ENCODE data around the gene ACP7.
"Not testable (repeated sequence)": the region's sequence is repeated elsewhere in the genome, so short reads cannot be mapped to it uniquely, and the experiment has no call there.

ACP7 gene, protein sequence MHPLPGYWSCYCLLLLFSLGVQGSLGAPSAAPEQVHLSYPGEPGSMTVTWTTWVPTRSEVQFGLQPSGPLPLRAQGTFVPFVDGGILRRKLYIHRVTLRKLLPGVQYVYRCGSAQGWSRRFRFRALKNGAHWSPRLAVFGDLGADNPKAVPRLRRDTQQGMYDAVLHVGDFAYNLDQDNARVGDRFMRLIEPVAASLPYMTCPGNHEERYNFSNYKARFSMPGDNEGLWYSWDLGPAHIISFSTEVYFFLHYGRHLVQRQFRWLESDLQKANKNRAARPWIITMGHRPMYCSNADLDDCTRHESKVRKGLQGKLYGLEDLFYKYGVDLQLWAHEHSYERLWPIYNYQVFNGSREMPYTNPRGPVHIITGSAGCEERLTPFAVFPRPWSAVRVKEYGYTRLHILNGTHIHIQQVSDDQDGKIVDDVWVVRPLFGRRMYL
- total RNA-seq = 0 to 0.07 (median 0) reads per million in 18 experiments

GRCh38 chr19:39083983-39084731 is at the start of gene ACP7:
TSS of gene ACP7 (plus strand) at chr19:39084368. CDS start at chr19:39085270, 902 bp downstream.
- DNase-seq = no peak

DNA sequence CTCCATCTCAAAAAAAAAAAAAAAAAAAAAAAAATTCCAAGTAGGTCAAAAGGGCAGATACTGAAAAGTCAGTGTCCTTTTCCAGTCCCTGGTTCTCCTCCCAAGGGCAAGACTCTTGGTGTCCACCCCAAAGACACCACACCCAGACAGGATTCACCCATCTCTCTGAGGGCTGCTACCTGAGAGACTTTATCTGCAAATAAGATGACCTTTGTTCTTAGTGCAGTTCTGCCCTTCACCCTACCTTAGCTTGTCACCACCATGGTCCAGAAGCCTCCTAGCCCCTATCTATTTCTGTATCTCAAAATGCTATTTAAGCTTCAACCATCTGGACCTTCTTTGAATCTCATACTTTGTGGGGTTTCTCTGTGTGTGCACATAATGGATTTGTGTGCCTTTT is 47.6 kb upstream of the ACP7 start:
- DNase-seq = no peak

GRCh38 chr19:39037194-39037593 is 47.0 kb upstream of the ACP7 start:
- DNase-seq = no peak

- peak; percentile 40 to 78 for DNase-seq
Observed at GRCh38 chr19:39038098-39038497, 46.1 kb upstream of the ACP7 start.

DNA sequence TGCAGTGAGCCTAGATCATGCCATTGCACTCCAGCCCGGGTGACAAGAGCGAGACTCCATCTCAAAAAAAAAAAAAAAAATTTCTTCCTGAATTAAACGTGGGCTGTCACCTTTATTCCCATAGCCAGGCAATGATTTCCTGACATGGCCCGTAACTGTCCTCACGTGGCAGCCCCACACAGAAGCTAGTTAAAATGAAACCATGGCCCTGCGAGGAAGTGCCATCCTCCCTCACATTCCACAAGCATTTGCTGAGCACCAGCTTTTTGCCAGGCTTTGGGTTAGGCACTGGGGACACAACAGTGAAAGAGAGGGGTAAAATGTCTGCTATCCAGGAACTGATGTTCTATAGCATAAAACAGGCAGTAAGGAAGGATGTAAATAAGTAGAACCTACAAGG is 38.7 kb upstream of the ACP7 start:
- no peak for DNase-seq

DNA sequence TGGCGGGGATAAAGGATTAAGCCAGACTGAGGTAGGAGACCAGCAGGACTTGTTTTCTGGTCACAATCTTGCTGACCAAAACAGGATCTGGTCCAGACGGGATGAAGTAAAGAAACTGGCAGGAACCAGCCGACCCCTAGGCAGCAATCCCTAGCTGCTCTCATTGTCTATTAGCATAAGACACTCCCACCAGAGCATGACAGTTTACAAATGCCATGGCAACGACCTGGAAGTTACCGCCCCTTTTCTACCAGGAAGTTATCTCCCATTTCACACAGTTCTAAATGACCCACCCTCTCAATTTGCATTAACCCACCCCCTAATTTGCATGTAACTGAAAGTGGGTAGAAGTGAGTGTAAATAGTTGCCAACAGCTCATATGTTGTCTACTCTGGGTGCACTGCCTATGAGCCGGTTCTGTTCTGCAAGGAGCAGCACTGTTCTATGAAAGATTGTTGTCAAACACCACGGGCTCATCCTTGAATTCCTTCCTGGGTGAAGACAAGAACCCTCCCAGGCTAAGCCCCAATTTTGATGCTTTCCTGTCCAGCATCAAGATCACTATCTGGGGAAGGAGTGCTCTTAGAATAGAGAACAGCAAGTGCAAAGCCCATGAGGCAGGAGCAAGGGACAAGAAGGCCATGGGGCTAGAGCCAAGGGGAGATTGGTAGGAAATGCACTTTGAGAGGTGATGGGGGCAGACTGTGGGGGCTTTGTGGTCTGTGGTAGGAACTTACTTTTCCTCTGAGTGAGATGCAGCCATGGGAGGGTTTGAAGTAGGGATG is 37.9 kb upstream of the ACP7 start:
- DNase-seq = peak in 1 of 2 donors; percentile 2

- DNase-seq = no peak
Observed at GRCh38 chr19:39047073-39047472, 37.1 kb upstream of the ACP7 start.

- DNase-seq = peak; percentile 15 to 59
Observed at GRCh38 chr19:39052243-39052746, 31.9 kb upstream of the ACP7 start.

DNA sequence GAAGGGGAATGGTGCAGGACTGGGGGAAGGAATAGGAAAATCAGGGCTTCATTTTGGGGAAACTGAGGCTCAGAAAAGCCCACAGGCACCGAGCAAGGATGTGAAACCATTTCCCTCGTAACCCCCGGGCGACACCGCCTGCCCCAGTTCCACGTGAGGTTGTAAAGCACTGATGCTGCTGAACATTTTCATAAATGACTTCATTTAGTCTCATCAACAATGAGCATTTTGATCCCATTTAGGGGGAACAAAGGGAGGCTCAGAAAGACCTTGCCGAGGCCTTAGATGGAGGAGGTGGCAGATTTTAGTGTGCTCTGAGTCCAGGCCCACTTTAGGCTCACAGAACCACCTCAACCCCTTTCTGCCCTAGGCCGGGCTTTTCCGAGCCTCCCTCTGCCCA is 31.3 kb upstream of the ACP7 start:
- DNase-seq = no peak

DNA sequence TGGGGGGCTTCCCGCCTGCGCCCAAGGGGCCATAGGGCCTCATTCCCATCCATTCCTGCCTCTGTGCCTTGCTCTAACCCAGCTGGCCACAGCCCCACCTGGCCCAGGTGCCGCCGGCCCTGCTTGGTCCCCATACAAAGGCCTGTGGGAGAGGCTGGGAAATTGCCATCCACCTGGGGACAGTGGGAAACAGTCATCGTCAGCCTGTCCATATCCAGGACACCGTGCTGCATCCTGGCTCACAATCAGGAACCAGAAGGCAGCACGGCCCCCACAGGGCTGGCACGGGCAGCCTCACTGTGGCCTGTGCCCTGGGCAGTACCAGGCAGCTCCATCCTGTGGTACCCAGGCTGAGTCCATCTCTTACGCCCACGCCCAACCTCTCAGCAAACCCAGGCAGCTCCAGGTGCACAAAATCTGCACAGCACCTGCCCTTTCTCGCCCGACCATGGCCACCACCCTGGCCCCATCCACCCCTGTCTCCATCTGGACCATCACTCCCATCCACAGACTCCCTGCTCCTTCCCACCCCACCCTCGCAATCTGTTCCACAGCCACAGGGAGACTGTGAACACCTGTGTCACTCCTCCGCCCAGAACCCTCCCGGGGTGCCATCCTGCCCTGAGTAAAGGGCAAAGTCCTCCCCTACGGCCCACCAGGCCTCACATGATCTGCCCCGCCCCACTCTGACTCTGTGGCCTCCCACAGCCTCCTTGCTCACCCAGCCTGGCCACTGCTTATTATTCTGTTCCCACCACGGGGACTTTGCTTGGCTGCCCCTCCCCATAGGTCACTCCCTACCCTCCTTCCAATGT is 30.7 kb upstream of the ACP7 start:
- DNase-seq = no peak

DNA sequence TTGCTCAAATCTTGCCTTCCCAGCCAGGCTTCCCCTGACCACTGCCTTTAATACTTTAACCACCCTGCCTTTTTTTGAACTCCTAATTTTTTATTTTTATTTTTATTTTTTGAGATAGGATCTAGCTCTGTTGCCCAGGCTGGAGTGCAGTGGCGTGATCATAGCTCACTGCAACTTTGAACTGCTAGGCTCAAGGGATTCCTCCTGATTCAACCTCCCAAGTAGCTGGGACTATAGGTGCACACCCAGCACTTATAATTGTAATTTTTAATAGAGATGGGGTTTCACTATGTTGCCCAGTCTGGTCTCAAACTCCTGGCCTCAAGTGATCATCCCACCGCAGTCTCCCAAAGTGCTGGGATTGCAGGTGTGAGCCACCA is 30.1 kb upstream of the ACP7 start:
- DNase-seq = no peak

- DNase-seq = no peak
Observed at GRCh38 chr19:39057615-39058014, 26.6 kb upstream of the ACP7 start.

DNA sequence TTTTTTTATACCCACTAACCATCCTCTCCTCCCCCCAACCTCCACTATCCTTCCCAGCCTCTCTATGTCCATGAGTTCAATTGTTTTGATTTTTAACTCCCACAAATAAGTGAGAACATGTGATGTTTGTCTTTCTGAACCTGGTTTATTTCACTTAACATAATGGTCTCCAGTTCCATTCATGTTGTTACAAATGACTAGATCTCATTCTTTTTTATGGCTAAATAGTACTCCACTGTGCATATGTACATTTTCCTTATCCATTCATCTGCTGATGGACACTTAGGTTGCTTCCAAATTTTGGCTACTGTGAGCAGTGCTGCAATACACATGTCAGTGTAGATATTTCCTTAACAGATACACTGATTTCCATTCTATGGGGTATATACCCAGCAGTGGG is 24.9 kb upstream of the ACP7 start:
- DNase-seq = no peak

- DNase-seq = no peak
Observed at GRCh38 chr19:39060171-39060570, 24.0 kb upstream of the ACP7 start.

GRCh38 chr19:39064405-39064804 is 19.8 kb upstream of the ACP7 start:
- no peak for DNase-seq

GRCh38 chr19:39065928-39066327 is 18.2 kb upstream of the ACP7 start:
- no peak for DNase-seq

DNA sequence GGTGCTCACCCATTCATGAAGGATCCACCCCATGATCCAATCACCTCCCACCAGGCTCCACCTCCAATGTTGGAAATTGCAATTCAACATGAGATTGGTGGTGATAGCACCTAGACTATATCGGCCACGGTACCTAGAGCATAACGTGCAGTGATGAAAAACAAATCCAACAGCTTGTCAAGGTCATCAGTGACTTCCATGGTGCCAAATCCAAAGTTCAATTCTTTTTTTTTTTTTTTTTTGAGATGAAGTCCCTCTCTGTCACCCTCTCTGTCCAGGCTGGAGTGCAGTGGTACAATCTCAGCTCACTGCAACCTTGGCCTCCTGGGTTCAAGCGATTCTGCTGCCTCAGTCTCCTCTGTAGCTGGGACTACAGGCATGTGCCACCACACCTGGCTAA is 17.1 kb upstream of the ACP7 start:
- DNase-seq = no peak

DNA sequence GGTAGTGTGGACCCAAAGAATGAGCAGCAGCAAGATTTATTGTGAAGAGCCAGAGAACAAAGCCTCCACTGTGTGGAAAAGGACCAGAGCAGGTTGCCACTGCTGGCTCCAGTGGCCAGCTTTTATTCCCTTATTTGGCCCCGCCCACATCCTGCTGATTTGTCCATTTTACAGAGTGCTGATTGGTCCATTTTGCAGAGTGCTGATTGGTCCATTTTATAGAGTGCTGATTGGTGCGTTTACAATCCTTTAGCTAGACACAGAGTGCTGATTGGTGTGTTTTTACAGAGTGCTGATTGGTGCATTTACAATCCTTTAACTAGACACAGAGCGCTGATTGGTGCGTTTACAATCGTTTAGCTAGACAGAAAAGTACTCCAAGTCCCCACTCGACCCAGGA is 15.9 kb upstream of the ACP7 start:
- not testable (repeated sequence) for DNase-seq

GRCh38 chr19:39070888-39071287 is 13.3 kb upstream of the ACP7 start:
- no peak for DNase-seq

DNA sequence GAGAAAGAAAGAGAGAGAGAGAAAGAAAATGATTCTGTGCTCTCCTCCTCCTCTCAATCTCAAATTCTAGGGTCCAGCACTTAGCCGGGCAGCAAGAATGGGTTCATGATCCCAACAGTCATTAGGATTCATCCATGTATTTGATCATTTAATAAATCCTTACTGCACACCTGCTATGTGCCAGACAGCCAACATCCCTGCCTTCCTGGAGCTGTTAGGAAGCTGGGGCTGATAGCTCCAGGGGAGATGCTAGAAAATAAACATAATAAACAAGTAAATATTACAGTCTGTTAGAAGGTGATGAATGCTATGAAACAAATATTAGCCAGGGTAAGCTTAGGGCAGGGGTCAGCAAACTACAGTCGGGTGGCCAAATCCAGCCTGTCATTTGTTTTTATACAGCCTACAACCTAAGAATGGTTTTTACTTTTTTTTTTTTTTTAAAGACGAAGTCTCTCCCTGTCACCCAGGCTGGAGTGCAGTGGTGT is 9.9 kb upstream of the ACP7 start:
- DNase-seq = no peak

GRCh38 chr19:39074942-39075341 is 9.2 kb upstream of the ACP7 start:
- DNase-seq = no peak

DNA sequence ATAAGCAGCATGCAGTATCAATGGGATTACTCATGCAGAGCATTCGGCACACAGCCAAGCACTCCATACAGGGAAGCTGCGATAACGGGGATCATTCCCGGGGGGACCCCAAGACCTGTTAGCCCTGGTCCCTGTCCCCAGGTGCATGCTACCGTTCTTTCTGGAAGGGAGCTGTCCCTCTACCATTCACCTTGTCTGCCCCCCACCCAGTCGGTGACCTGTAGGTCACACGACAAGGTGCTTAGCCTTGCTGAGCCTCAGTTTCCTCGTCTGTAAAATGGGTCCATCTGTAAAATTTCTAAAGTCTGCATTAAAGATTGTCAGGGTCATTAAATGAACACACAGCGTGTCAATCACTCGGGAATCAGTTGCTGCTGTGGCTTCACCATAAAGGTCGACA is 6.8 kb upstream of the ACP7 start:
- DNase-seq = no peak

All from inflammatory macrophage (primary cell).